GM03348 (cell line): ENCODE results near the gene DLGAP1.
"Not testable (repeated sequence)": the region's sequence is repeated elsewhere in the genome, so short reads cannot be mapped to it uniquely, and the experiment has no call there.

Source experiments
- DNase-seq: peaks from one replicate; pipeline ENCODE4 v3.0.0; 2012; ENCODE audit warnings: low spot score

The DLGAP1 gene

DNA sequence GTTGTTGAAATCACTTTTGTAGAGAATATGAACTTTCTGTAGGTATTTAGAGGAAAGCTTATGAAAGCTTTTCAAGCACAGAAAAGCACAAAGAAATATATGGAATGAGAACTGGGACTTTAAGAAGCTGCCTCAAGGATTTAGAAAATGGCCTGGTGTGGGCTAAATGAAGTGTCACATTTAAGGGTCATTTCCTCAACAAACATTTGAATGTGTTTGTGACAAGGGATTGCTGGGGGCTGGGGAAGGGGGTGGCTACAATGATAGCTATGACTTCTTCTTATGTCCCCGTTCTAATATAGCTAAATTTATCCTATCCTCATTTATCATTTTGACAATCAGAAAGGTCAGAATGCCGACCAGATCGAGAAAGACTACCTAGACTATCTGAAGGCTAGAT is 69.2 kb downstream of the DLGAP1 start:
- no peak for DNase-seq

DNA sequence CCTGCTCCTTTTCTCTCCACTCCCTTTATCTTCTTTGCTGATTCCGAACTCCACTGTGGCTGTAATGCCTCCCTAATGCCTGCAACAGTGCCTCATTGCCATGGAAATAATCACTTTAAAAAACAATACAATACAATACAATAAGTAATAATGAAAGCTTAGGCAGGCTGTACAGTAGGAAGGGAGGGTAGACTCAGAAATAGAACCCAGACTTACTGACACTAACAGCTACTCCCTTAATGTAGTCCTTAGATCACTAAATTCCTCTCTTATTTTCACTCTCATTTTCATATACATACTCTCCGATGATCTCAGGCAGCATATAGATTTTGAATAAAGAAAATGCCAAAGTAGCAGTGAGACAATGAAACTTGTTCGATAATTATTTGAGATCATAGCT is 70.2 kb downstream of the DLGAP1 start:
- DNase-seq: no peak

DNA sequence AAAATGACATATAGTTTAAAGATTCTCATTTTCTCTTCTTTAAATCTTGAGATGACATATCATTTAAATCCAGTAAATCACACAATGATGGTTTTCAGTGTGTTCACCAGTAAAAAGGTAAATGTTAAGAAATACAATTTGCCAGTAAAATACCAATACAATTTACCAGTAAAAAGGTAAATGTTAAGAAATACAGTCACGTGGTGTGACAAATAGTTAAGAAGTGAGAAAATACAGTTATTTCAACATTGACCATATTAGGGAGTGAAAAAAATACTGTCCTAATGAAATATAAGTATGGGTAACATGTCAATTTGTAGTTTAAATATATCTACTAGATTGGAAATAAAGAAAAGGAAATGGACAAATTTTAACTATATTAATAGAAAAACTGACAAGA is 80.5 kb downstream of the DLGAP1 start:
- no peak for DNase-seq

DNA sequence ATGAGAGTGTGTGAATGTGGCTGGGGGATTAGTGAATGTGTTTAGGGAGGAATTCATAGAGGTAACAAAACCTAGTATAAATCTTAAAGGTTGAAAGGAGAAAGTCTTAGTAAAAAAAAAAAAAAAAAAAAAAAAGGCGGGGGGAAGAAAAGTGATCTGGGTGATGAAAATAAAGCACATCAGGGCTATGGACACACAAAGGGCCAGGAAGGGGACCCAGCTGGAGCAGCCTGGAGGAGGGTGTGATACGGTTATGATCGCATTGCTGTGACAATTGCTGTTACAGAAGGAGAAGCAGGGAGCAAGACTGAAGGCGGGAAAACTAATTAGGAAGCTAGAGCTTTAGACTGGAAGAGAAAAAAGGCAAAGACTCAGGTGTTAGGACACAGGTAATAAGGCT is 85.4 kb downstream of the DLGAP1 start:
- DNase-seq: no peak

DNA sequence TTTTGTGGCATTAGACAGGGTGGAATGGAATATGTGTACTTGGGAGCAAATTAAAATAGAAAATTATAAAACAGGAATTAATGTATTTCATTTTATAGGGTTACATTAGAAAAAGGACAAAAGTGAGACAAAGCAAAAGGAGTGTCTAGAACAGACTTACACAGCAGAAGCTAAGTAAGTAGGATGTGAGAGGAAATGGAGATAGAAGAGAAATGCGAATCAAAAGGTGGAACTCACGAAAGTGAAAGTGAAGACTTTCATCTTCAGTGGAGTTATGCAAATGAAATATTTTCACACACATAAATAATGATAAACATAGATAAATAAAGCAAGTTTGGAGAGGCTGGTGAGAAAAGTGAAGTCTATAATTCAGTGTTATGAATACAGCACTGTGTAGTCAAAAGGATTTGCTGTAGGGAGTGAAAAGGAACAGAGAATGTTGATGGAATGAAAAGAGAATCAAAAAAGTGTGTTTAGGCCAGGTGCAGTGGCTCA is 94.8 kb downstream of the DLGAP1 start:
- DNase-seq: no peak

DNA sequence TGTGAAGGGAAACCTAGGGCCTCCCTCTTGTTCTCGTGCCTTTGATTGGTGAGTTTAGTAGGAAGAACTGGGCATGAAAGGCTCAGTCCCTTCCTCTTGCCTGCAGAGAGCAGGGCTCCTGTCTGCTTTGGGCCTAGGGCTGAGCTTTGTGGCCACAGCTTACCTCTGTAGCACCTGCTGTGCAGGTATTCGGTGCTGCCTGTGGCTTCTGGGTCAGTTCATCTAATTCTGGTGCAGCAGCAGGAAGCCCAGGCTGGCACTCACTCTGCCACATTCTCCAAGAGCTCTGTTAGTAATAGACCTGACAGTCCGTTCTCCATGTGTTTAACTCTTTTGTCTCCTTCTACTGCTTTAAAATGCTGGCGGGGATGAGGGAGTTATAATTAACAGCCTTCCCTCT is 96.5 kb downstream of the DLGAP1 start:
- no peak for DNase-seq

DNA sequence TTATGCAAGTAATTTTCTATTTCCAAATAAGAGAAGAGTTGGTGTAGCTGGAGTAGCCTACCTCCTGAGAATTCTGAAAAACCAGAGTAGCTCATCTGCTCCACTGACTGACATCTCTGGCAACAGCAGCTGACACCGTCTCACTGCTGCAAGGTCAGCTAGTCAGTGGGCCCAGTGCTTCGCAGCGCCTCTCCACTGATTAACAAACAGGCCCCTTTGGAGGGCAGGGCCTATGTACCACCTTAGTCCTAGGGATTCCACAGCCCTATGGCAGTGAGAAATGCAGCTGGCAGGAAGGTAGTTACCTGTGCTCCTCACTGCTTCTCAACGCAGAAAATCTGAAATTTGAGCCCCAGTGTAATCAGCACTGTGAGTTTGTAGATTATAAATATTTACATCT is 97.5 kb downstream of the DLGAP1 start:
- DNase-seq: no peak

DNA sequence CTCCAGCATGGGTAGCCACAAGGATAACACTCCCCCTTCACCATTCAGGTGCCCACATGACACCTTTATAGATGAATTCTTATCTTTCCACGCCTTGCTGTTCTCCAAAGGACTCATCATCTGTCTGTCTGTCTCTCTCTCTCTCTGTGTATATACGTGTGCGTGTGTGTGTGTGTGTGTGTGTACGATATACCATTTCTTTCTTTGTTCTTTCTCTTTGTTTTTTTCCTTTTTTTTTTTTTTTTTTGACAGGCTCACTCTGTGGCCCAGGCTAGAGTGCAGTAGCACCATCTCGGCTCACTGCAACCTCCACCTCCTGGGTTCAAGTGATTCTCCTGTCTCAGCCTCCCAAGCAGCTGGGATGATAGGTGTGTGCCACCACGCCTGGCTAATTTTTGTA is 98.2 kb downstream of the DLGAP1 start:
- no peak for DNase-seq

DNA sequence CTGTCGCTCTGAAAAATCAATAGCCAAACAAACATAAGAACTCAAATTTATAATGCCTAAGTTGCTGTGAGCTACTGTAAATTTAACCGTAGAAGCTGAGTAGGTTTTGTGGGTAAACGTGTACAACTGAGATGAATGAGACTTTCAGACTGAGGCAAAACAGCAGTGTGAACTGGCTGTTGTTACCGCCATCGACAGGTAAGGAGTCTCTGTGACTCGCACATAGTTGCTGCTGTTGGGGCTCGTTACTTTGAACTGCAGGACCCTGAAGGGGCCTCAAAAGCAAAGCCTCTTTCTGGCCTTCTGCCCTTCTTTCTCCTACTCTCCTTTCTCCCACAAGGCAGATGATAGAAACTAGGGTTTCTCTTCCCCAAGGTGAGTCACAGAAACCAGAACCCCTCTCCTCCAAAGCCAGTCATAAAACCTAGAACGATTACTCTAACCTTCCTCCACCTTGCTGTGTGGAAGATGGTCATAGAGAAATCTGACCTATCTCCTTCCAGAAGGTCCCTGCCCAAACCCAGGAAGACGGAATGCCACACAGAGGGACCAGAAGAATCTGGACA is 101.2 kb downstream of the DLGAP1 start:
- no peak for DNase-seq

DNA sequence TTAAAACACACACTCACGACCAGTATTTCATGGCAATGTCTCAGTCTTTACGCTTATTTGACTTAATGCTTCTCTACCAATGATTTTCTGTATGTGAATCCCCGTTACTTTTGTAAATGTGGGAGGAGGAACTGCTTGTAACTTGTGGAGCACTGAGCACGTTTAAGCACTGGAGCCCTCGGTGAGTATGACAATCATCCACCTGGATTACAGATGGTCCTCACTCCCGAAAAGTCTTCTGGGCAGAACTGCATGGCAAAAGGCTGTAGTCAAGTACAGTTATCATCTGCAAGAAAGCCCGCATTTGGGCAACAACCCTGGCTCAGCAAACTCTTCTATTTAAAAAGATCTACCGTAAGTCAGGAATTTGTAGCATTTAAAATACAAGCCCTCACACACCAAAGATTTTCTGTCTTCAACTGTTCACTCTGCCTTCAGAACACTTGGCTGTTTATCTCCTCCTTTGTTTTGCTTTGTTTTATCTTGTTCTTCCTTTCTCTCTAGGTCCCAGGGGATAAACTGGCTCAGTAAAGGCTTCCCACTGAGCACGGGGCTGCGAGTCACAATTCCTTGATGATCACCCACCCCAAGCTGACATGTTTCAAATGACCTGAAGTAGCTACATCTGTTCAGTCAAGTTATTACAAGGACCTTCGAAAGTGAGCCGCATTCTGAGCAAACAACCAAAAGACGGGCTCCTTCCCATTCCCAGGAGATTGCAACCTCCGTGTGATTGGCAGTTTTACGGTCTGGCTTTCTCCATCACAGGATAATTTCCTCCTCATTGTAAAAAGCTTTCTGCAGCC is 102.2 kb downstream of the DLGAP1 start:
- no peak for DNase-seq

DNA sequence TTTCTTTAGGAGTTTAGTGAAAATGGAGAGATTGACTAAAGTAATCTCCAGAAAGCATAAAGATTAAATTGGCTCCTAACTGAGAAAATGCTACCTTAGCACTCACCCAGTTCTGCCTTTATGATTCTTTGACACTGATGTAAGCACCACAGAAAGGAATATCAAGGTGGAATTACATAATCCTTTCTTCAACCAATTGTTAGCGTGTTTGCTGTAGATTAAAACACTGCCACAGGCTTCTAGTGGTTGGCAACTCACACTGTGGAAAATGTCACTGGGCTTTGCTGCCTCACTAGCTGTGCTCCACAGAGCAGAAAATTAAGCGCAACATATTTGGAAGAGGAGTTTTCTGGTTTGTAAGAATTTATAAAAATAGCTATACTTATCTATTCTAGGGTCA is 104.1 kb downstream of the DLGAP1 start:
- no peak for DNase-seq

DNA sequence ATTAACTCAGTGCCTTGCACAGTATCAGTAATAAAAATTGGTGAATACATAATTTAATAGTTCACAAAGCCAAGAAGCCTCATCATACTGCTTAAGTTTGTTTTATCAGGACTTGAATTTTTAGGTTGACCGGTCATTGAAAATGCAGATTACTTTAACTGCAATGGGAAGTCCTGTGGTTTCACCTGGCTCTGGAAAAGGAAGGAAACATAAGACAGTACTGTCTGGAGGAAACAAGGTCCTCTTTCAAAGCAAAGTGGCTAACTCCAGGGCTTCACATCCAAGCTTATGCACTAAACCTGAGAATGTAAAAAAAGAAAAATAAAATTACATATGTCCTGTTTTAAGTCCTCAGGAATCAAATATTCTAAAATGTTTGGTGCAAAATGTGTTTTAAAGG is 119.7 kb downstream of the DLGAP1 start:
- DNase-seq: no peak

DNA sequence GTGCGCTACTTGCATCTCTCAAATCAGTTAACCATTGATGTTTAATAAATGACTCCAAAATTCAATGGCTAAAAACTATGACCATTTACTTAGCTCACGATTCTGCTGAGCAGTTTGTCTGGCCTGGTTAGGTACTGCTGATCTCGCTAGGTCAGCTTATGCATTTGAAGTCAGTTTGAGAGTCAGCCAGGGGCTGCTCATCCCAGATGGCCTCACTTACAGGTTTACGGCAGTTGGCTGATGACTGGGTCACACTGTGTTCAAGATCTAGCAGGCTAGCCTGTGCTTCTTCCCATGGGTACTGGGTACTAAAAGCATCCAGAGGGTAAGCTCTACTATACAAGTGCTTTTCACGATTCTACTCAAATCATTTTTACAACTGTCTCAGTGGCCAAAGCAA is 122.1 kb downstream of the DLGAP1 start:
- DNase-seq: no peak

DNA sequence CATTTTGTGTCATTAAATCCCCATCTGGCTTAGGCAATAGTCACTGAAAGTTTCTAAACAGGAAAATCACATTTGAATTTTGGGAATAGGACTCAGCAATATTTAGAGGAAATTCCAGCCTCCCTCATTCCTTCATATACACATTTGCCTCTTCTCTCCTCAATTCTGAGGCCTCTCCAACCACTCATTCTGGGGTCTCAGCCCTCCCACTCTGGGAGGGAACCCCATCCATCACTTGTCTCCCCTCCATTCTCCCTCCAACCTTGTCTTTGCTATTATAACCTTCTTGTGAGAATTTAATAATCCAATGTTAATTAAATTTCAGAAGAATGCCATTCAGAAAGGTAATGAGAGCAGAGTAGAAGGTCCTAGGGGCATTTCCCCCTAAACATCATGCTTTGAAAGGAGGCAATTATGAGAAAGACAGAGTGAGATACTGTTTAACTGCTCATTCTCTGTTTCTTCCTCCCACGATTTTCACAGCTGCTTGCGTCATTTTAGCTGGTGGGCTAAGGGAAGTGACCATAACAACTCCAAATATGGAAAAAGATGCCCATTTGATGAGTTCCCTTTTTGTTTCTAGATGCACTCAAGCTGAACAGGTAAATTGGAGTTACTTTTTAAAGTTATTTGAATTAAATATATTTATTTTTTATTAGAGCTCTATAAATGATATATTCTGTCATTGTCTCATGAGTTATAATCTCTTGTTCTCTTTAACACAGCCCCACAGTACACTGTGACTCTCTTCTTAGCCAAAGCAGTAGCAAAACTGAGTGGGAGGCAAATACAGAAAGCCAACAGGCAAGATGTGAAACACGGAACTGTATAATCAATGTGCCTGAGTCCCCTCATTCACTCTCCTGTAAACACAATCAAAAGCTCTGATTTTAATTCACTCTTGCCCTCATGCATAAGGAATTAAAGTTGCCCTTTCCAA is 135.1 kb downstream of the DLGAP1 start:
- DNase-seq: no peak

DNA sequence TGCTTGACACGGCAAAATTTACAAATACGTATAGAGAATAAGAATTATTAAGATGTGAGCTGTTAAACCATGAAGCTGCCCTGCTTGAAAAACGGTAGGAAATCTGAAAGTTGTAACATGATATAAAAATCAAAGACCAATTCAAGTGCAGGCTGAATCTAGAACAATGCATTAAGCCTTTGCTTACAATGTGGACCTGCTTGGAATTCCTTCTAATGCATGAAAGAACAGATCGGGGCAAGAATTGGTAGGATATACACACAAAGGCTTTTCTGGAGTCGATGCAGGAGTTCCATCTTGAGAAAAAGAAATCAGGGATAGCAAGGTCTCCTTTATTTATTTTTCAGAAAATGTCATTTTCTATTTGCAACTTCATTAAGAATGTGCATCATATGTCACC is 136.8 kb downstream of the DLGAP1 start:
- no peak for DNase-seq

DNA sequence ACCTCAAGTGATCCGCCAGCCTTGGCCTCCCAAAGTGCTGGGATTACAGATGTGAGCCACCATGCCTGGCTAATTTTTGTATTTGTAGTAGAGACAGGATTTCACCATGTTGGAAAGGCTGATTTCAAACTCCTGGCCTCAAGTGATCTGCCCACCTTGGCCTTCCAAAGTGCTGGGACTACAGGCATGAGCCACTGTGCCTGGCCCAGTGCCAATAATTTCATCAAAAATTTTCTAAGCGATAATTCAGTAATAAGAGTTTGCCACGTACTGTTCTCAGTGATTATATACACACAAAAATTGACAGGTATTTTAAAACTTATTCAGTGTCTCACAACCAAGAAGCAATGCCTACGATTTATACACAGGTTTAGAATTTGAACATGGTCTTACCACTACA is 143.2 kb downstream of the DLGAP1 start:
- not testable (repeated sequence) for DNase-seq

DNA sequence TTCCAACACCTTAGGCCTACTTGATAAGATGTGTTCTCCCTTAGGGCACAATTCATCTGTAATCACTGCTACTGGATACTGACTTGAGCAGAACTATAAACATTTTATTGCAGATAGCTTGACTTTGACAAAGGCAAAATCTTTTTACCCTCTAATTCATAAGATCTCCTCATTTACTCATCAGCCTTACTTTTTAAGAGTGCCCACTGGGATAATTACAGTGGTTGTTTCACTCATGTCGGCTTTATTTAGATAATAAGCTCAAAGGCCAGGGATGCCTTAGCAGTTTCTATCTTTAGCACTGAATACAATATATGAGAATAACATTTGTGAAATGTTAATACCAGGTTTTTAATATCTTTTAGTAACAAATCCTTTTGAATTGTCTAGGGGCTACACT is 144.0 kb downstream of the DLGAP1 start:
- no peak for DNase-seq

DNA sequence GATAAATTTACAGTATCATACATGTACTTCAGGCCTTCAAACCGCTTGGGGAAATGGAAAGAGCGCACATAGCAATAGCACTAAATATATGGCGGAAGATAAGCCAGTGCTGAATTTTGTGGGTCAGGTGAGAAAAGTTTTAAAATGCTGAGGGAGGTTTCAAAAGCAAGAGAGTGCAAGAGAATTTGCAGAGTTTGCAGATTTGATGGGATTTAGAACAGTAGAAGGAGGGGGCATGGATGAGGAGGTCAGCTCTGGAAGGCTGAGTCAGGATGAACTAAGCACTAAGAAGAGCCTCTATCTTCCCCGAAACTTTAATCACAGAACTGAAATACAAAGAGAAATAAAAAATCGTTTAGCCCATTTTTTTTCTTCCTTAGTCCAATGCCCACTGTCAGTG is 145.9 kb downstream of the DLGAP1 start:
- no peak for DNase-seq

DNA sequence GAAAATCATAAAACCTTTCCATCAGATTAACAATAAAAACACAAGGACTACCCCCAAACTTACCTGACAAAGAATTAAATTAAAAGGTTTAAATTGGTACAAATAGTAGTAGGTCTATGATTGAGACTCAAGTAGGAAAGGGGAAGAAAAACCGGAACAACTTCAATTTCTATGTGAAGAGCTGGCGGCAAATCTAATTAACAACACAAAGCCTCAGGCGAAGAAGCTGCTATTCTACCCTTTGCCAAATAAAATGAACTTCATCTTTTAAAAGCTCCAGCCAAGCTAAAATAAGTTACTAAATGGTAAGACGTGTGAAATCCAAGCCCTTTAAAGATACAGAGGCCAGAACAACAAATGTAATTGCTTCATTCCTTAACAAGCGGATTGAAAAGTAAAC is 146.5 kb downstream of the DLGAP1 start:
- no peak for DNase-seq

DNA sequence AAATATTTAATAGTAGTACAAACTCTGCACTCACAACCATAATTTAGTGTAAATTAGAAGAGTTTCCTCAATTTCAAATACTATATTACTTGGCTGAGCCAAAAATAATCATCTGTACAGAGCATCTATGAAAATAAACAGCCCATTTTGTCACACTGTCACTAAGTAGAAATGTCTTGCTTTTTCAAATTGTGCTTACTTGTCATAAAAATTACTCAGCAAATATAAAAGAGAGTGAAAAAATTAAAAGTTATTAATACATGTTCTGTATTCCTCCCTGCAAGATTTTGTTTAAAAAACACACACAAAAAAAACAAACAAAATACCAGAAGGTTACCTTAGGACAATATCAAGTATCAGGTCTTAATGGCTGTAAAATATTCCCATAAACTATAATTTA is 155.7 kb downstream of the DLGAP1 start:
- DNase-seq: no peak

DNA sequence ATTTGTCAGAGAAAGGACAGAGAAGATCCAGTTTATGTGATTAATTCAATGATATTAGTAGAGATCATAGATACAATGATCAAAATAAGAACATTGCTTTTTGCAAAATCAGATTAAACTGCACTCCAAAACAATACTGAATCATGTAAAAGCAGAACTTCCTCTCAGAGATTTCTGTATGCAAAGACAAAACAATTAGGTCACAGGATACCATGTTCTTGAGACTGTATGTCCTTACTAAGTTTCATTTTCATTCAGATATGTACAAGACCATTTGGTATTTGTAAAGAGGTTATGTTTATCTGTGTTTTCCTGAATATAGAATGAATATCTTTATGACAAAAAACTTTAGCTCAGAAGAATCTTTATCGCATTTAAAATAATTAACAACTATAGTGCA is 161.8 kb downstream of the DLGAP1 start:
- no peak for DNase-seq

DNA sequence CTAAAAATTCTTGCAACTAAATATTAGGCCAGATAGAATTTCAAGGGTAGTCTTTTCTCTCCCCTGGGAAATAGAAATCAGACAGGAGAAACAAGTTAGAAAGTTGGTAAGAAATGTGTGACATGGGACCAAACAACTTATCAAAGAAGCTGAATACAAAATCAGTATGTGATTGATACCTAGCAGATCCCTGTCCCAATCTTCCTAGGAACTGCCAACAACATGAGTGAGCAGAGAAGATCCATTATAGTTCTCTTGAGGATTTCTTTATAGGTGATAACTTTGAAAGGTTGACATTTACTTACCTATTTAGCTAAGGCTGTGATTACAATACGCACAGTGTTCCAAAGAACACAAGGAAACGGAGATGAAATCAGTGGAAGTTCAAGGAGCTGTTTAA is 162.4 kb downstream of the DLGAP1 start:
- DNase-seq: no peak

DNA sequence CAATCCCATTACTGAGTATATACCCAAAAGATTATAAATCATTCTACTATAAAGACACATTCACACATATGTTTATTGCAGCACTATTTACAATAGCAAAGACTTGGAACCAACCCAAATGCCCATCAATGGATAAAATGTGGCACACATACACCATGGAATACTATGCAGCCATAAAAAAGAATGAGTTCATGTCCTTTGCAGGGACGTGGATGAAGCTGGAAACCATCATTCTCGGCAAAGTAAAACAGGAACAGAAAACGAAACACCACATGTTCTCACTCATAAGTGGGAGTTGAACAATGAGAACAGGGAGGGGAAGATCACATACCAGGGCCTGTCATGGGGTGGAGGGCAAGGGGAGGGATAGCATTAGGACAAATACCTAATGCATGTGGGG is 167.8 kb downstream of the DLGAP1 start:
- not testable (repeated sequence) for DNase-seq
